HG02571 (cell line): ENCODE measurements around the gene ATG13.

Experiments
- ATAC-seq: cut with Tn5 transposase; IDR thresholded peaks from one replicate; pipeline ENCODE4 v1.9.1; 2021; ENCODE audit warnings: mild to moderate bottlenecking, moderate library complexity; ENCODE audit not compliant: unreplicated experiment

ATG13 gene

GRCh38 chr11:46604796-46605195, 12.6 kb upstream of the ATG13 start:
- no peak for ATAC-seq

GRCh38 chr11:46607516-46607915, 9.8 kb upstream of the ATG13 start:
- ATAC-seq: no peak

- no peak for ATAC-seq
These were observed 8.0 kb upstream of the ATG13 start for GRCh38 chr11:46609386-46609785.

- no peak for ATAC-seq
These were observed 5.6 kb upstream of the ATG13 start for GRCh38 chr11:46611526-46612304.

- no peak for ATAC-seq
These were observed 5.0 kb upstream of the ATG13 start for GRCh38 chr11:46612326-46612725.

- ATAC-seq: no peak
These were observed 1.6 kb upstream of the ATG13 start for GRCh38 chr11:46615756-46616155.

GRCh38 chr11:46616551-46617133, 711 bp upstream of the ATG13 start:
- no peak for ATAC-seq

GRCh38 chr11:46617972-46618314, 590 bp downstream of the ATG13 start:
- ATAC-seq: no peak

- no peak for ATAC-seq
These were observed 1.5 kb downstream of the ATG13 start for GRCh38 chr11:46618837-46619236.

GRCh38 chr11:46625406-46625805, 8.1 kb downstream of the ATG13 start:
- ATAC-seq: no peak

- ATAC-seq: no peak
These were observed 11.6 kb downstream of the ATG13 start for GRCh38 chr11:46628961-46629360.

GRCh38 chr11:46630237-46630636, 12.9 kb downstream of the ATG13 start:
- ATAC-seq: no peak

GRCh38 chr11:46631676-46632075, 14.3 kb downstream of the ATG13 start:
- ATAC-seq: no peak

GRCh38 chr11:46632502-46632901, 15.1 kb downstream of the ATG13 start:
- ATAC-seq: no peak

GRCh38 chr11:46633291-46634217, 16.2 kb downstream of the ATG13 start:
- no peak for ATAC-seq

GRCh38 chr11:46635557-46636139, 18.3 kb downstream of the ATG13 start:
- no peak for ATAC-seq

GRCh38 chr11:46637546-46637945, 20.2 kb downstream of the ATG13 start:
- ATAC-seq: no peak

- ATAC-seq: no peak
These were observed 22.0 kb downstream of the ATG13 start for GRCh38 chr11:46639197-46639839.

- no peak for ATAC-seq
These were observed 22.9 kb downstream of the ATG13 start for GRCh38 chr11:46640036-46640788.

- ATAC-seq: no peak
These were observed 24.3 kb downstream of the ATG13 start for GRCh38 chr11:46641639-46642038.
